Central memory CD4-positive, alpha-beta T cell (primary cell): ENCODE data around the gene WDR77.

Experiments
- DNase-seq: peaks from one replicate; pipeline ENCODE4 v3.0.0; 2022

WDR77 gene

DNA sequence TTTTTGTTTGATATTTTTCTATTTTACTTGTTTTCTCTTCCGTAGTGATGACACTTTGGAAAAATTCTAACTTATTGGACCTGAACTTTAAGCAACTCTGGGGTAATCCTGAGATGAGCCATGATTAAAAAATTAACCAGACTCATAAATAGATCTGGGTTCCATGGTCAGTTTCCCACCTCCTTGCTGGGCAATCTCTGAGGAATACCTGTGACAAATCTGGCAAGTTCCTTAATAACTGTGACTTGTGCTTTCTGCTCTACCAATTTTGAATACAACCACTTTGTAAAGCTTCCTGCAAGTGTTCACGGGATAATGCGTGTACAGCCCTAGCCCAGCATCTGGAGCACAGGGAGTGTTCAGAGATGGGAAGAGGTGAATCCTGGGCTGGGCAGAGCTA is 24.8 kb downstream of the WDR77 start:
- no peak for DNase-seq

GRCh38 chr1:111422546-111423391 is 26.3 kb downstream of the WDR77 start:
- DNase-seq = no peak

DNA sequence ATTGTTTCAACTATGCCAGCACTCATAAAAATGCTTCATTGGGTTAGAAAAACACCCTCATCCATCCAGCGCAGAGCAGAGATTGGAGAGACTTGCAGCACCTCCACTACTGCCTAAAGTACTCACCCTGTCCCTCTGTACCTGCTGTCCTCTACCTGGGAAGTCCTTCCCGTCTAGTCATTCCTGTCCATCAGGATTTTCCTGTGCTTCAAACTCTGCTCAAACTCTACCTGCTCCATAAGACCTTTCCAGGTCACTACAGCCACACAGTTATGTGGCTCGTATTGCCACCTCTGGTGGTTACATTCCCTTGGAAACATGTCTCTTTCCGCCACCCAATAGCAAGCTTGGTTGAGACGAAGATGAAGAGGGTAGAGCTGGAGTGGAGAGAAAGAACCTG is 28.7 kb downstream of the WDR77 start:
- DNase-seq = no peak

DNA sequence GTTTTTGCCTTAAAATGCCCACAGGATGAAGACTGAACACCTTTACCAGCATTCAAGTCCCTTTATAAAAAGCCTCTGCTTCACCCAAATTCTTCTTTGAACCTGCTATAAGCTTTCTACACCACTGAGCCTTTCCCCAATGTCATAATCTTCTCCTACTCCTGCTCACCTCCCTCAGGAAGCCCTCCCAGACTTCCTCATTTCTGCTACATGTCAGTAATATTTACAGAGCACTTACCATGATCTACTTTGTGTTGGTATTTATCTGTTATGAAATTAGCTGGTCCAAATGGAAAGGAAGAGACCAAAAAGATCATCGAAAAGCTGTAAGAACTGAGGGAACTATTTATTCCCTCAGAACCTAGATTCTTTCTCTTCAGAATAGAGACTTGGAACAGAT is 30.0 kb downstream of the WDR77 start:
- no peak for DNase-seq

DNA sequence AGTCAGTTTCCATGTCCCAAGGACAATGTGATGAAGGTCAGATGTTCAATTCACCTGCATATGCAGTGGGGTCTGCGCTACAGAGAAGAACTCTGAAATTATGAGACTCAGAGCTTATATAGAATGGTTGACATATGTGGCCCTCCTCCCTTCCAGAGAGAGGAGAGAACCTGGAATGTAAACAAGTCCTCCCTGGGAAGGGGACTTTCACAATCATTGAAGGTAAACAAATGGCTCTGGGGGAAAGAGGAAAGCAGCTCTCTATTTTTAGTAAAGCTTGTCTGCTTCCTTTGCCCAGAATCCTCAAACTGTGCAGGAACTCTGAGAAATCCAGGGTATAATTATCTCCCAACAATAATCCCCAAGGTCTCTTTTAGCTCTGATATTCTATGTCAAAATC is 31.3 kb downstream of the WDR77 start:
- DNase-seq = no peak

GRCh38 chr1:111415461-111415860 is 33.6 kb downstream of the WDR77 start:
- DNase-seq = no peak

DNA sequence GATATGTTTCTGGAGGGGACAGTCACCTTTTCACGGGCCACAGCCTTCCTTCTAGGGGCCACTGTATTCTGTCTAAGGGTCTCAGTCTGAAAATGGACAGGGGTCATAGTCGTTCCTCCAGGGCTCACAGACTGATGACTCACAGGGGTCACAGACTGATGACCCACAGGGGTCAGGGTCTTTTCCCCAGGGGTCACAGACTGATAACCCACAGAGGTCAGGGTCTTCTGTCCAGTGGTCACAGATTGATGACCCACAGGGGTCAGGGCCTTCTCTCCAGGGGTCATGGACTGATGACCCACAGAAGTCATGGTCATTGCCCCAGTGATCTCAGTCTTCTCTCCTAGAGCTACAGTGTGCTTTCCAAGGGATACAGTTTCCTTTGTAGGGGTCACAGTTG is 34.3 kb downstream of the WDR77 start:
- no peak for DNase-seq

DNA sequence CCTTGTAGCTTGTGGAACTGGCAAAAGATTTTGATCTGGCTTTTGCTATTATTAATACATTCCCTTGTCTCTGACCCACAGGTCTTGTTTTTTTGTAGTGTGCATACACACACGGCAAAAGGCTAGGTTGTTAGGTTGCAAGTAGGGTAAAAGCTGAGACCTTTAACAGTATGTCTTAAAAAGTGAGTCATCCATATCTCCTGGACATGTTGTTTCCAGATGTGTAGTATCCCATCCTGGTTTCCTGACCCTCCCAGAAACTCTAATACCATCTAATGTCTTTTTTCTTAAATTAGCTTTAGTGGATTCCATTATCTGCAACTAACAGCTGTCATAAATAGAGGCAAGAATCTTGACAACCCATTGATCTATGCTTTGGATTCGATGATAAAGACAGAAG is 36.2 kb downstream of the WDR77 start:
- no peak for DNase-seq

GRCh38 chr1:111407301-111407700 is 41.8 kb downstream of the WDR77 start:
- DNase-seq = no peak

DNA sequence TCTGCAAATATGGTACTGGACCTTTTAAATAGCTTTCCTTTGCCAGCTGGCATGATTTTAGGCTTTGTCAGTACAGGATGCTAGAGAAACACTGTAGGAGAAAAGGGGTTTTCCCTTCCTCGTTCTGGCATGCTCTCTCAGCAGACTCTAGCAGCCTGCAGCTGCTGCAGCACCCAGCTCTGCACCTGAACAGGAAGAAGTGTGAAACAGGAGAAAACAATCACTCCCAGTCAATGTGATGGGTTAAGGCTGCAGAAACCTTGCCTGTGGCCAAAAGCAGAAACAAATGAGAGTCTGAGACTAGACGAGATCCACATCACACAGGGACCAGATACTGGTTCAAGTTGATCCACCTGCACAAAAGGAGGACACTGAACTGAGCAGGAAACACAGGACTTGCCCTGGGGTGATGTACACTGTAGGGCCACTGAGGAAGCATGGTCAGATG is 42.7 kb downstream of the WDR77 start:
- DNase-seq = peak; percentile 58

- DNase-seq = no peak
Observed at GRCh38 chr1:111404588-111404987, 44.5 kb downstream of the WDR77 start.

GRCh38 chr1:111402083-111402482 is 47.0 kb downstream of the WDR77 start:
- no peak for DNase-seq

GRCh38 chr1:111399792-111400610 is 49.1 kb downstream of the WDR77 start:
- peak; percentile 24 for DNase-seq

GRCh38 chr1:111392460-111392945 is 56.6 kb downstream of the WDR77 start:
- no peak for DNase-seq

DNA sequence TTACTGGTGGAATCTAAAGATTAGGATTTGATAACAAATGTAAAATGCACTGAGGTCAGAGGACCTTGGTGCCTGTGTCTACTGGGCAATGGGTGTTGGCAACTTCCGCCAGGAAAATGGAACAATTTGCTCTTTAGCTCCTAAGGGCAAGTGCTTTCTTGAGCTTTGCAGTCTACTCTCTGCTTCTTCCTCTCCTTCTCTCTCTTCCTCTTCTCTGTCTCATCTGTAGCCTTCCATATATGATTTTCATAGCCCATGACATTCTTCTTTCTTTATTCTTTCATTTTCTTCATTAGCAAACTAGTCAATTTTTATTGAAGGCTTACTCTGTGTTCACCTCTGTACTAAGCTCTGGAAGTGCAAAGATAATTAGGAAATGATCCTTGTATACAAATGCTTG is 57.0 kb downstream of the WDR77 start:
- no peak for DNase-seq
